Measurements from ENCODE around the gene ARMC7.
"Not testable (repeated sequence)": the region's sequence is repeated elsewhere in the genome, so short reads cannot be mapped to it uniquely, and the experiment has no call there.

The ARMC7 gene

GRCh38 chr17:75133001-75133400, 23.2 kb downstream of the ARMC7 start:
- H3K9me3 ChIP-seq (ENCODE audit: control insufficient read depth in 5 of 5, low read length in 5 of 5): no peaks in the 10 kb centered on the region
- no peak overlapping the region for H3K4me3 ChIP-seq (ENCODE audit: low read depth in 1 of 5, low read length in 5 of 5)
- no peak overlapping the region for H3K9ac ChIP-seq (ENCODE audit: low read length in 5 of 5)
- H3K27ac ChIP-seq (ENCODE audit: low read depth, low read length): no peak overlapping the region
- H3K36me3 ChIP-seq (ENCODE audit: control insufficient read depth in 5 of 5, insufficient read depth in 5 of 5, low read length in 5 of 5): peaks cover 0 to 25% (median 12%) of the 10 kb centered on the region in 5 donors
- no peaks in the 10 kb centered on the region for H3K27me3 ChIP-seq (ENCODE audit: control insufficient read depth in 5 of 5, insufficient read depth in 4 of 5, low read length in 5 of 5)
- peaks cover 0 to 21% (median 18%) of the 10 kb centered on the region in 5 donors for H3K4me1 ChIP-seq (ENCODE audit: control insufficient read depth in 5 of 5, insufficient read depth in 5 of 5, low read length in 5 of 5)

GRCh38 chr17:75133607-75134347, 24.0 kb downstream of the ARMC7 start:
- Histone ChIP-seq H3K4me1 (ENCODE audit: control insufficient read depth in 5 of 5, insufficient read depth in 5 of 5, low read length in 5 of 5) (peaks cover 0 to 21% (median 18%) of the 10 kb centered on the region in 5 donors), H3K36me3 (ENCODE audit: control insufficient read depth in 5 of 5, insufficient read depth in 5 of 5, low read length in 5 of 5) (peaks cover 0 to 21% (median 12%) of the 10 kb centered on the region in 5 donors)
- not testable (repeated sequence) for H3K27ac ChIP-seq (ENCODE audit: low read depth, low read length); H3K9me3 ChIP-seq (ENCODE audit: control insufficient read depth in 5 of 5, low read length in 5 of 5); H3K4me3 ChIP-seq (ENCODE audit: low read depth in 1 of 5, low read length in 5 of 5); H3K27me3 ChIP-seq (ENCODE audit: control insufficient read depth in 5 of 5, insufficient read depth in 4 of 5, low read length in 5 of 5); H3K9ac ChIP-seq (ENCODE audit: low read length in 5 of 5)

- Histone ChIP-seq H3K27me3 (ENCODE audit: control insufficient read depth in 5 of 5, insufficient read depth in 4 of 5, low read length in 5 of 5) (no peaks in the 10 kb centered on the region), H3K36me3 (ENCODE audit: control insufficient read depth in 5 of 5, insufficient read depth in 5 of 5, low read length in 5 of 5) (peaks cover 0 to 6% (median 0%) of the 10 kb centered on the region in 5 donors), H3K9me3 (ENCODE audit: control insufficient read depth in 5 of 5, low read length in 5 of 5) (no peaks in the 10 kb centered on the region), H3K4me3 (ENCODE audit: low read depth in 1 of 5, low read length in 5 of 5) (no peak overlapping the region), H3K9ac (ENCODE audit: low read length in 5 of 5) (no peak overlapping the region), H3K4me1 (ENCODE audit: control insufficient read depth in 5 of 5, insufficient read depth in 5 of 5, low read length in 5 of 5) (peaks cover 0 to 17% (median 14%) of the 10 kb centered on the region in 5 donors), H3K27ac (ENCODE audit: low read depth, low read length) (no peak overlapping the region)
These were observed 25.7 kb downstream of the ARMC7 start for GRCh38 chr17:75135452-75135851.

DNA sequence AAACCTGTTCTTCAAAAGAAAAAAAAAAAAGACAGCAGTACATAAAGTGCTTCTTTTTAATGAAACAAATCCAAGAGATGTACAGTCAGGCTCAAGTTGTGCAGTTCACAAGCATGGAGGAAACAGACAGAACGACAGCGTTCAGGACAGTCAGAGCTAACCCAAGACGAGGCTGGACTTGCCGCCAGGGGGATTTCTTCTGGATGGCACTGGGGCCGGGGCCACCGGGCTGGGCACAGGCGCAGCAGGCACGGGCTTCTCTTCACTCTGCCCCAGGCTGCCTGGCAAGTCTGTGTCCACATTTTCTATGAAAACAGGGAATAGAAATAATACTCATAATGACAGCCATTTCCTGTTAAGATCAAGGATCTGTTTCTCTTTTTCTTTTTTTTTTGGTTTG, 26.2 kb downstream of the ARMC7 start:
- Histone ChIP-seq H3K9ac (ENCODE audit: low read length in 5 of 5) (no peak overlapping the region), H3K27ac (ENCODE audit: low read depth, low read length) (no peak overlapping the region), H3K9me3 (ENCODE audit: control insufficient read depth in 5 of 5, low read length in 5 of 5) (no peaks in the 10 kb centered on the region), H3K4me3 (ENCODE audit: low read depth in 1 of 5, low read length in 5 of 5) (no peak overlapping the region), H3K4me1 (ENCODE audit: control insufficient read depth in 5 of 5, insufficient read depth in 5 of 5, low read length in 5 of 5) (peaks cover 0 to 12% (median 9%) of the 10 kb centered on the region in 5 donors), H3K27me3 (ENCODE audit: control insufficient read depth in 5 of 5, insufficient read depth in 4 of 5, low read length in 5 of 5) (no peaks in the 10 kb centered on the region), H3K36me3 (ENCODE audit: control insufficient read depth in 5 of 5, insufficient read depth in 5 of 5, low read length in 5 of 5) (peaks cover 0 to 8% (median 0%) of the 10 kb centered on the region in 5 donors)

GRCh38 chr17:75137762-75138161, 28.0 kb downstream of the ARMC7 start:
- not testable (repeated sequence) for H3K9ac ChIP-seq (ENCODE audit: low read length in 5 of 5); H3K27ac ChIP-seq (ENCODE audit: low read depth, low read length); H3K4me3 ChIP-seq (ENCODE audit: low read depth in 1 of 5, low read length in 5 of 5); H3K9me3 ChIP-seq (ENCODE audit: control insufficient read depth in 5 of 5, low read length in 5 of 5); H3K27me3 ChIP-seq (ENCODE audit: control insufficient read depth in 5 of 5, insufficient read depth in 4 of 5, low read length in 5 of 5); H3K4me1 ChIP-seq (ENCODE audit: control insufficient read depth in 5 of 5, insufficient read depth in 5 of 5, low read length in 5 of 5)
- H3K36me3 ChIP-seq (ENCODE audit: control insufficient read depth in 5 of 5, insufficient read depth in 5 of 5, low read length in 5 of 5): peaks cover 0 to 11% (median 0%) of the 10 kb centered on the region in 5 donors

DNA sequence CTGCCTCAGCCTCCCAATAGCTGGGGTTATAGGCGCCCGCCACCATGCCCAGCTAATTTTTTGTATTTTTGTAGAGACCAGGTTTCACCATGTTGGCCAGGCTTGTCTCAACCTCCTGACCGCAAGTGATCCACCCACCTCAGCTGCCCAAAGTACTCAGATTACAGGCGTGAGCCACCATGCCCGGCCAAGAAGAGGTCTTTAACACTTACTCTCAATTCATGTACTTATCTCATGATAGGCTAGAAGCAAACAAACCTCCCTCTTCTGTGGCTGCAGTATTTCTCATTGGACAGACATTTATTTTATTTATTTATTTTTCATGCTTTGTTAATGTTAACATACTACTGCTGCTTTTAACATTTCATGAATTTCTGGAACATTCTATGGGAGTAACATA, 28.8 kb downstream of the ARMC7 start:
- Histone ChIP-seq H3K36me3 (ENCODE audit: control insufficient read depth in 5 of 5, insufficient read depth in 5 of 5, low read length in 5 of 5) (peaks cover 0 to 11% (median 0%) of the 10 kb centered on the region in 5 donors), H3K4me3 (ENCODE audit: low read depth in 1 of 5, low read length in 5 of 5) (no peak overlapping the region), H3K9me3 (ENCODE audit: control insufficient read depth in 5 of 5, low read length in 5 of 5) (no peaks in the 10 kb centered on the region), H3K4me1 (ENCODE audit: control insufficient read depth in 5 of 5, insufficient read depth in 5 of 5, low read length in 5 of 5) (no peaks in the 10 kb centered on the region), H3K9ac (ENCODE audit: low read length in 5 of 5) (no peak overlapping the region), H3K27ac (ENCODE audit: low read depth, low read length) (no peak overlapping the region), H3K27me3 (ENCODE audit: control insufficient read depth in 5 of 5, insufficient read depth in 4 of 5, low read length in 5 of 5) (no peaks in the 10 kb centered on the region)

GRCh38 chr17:75142236-75142971, 32.6 kb downstream of the ARMC7 start:
- Histone ChIP-seq H3K36me3 (ENCODE audit: control insufficient read depth in 5 of 5, insufficient read depth in 5 of 5, low read length in 5 of 5) (peaks cover 4 to 33% (median 10%) of the 10 kb centered on the region in 5 donors), H3K4me3 (ENCODE audit: low read depth in 1 of 5, low read length in 5 of 5) (no peak overlapping the region), H3K27ac (ENCODE audit: low read depth, low read length) (no peak overlapping the region), H3K4me1 (ENCODE audit: control insufficient read depth in 5 of 5, insufficient read depth in 5 of 5, low read length in 5 of 5) (no peaks in the 10 kb centered on the region), H3K27me3 (ENCODE audit: control insufficient read depth in 5 of 5, insufficient read depth in 4 of 5, low read length in 5 of 5) (no peaks in the 10 kb centered on the region), H3K9me3 (ENCODE audit: control insufficient read depth in 5 of 5, low read length in 5 of 5) (no peaks in the 10 kb centered on the region), H3K9ac (ENCODE audit: low read length in 5 of 5) (no peak overlapping the region)

- no peak overlapping the region for H3K4me3 ChIP-seq (ENCODE audit: low read depth in 1 of 5, low read length in 5 of 5)
- H3K4me1 ChIP-seq (ENCODE audit: control insufficient read depth in 5 of 5, insufficient read depth in 5 of 5, low read length in 5 of 5): no peaks in the 10 kb centered on the region
- H3K9ac ChIP-seq (ENCODE audit: low read length in 5 of 5): no peak overlapping the region
- H3K36me3 ChIP-seq (ENCODE audit: control insufficient read depth in 5 of 5, insufficient read depth in 5 of 5, low read length in 5 of 5): peaks cover 4 to 36% (median 14%) of the 10 kb centered on the region in 5 donors
- H3K27ac ChIP-seq (ENCODE audit: low read depth, low read length): no peak overlapping the region
- H3K9me3 ChIP-seq (ENCODE audit: control insufficient read depth in 5 of 5, low read length in 5 of 5): no peaks in the 10 kb centered on the region
- no peaks in the 10 kb centered on the region for H3K27me3 ChIP-seq (ENCODE audit: control insufficient read depth in 5 of 5, insufficient read depth in 4 of 5, low read length in 5 of 5)
These were observed 35.2 kb downstream of the ARMC7 start for GRCh38 chr17:75144816-75145512.

DNA sequence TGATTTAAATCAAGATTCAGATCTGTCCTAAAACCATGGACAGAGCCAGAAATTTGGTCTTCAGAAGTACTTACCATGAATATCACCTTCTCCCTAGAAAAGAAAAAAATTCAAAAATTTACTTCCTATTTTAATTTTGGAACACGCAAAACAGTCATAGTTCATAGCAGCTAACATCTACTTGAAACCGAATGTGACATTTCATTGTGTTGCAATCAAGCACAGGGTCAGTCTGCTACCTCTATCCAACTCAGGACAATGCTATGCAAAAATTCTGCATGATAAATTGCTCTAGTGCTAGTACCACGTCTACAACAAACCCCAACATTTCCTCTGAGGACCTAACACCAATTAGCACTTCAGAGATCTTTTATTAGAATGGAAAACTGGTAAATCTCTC, 36.8 kb downstream of the ARMC7 start:
- Histone ChIP-seq H3K4me1 (ENCODE audit: control insufficient read depth in 5 of 5, insufficient read depth in 5 of 5, low read length in 5 of 5) (no peaks in the 10 kb centered on the region), H3K36me3 (ENCODE audit: control insufficient read depth in 5 of 5, insufficient read depth in 5 of 5, low read length in 5 of 5) (peaks cover 4 to 30% (median 14%) of the 10 kb centered on the region in 5 donors), H3K27me3 (ENCODE audit: control insufficient read depth in 5 of 5, insufficient read depth in 4 of 5, low read length in 5 of 5) (no peaks in the 10 kb centered on the region), H3K9ac (ENCODE audit: low read length in 5 of 5) (no peak overlapping the region), H3K9me3 (ENCODE audit: control insufficient read depth in 5 of 5, low read length in 5 of 5) (no peaks in the 10 kb centered on the region), H3K27ac (ENCODE audit: low read depth, low read length) (no peak overlapping the region), H3K4me3 (ENCODE audit: low read depth in 1 of 5, low read length in 5 of 5) (no peak overlapping the region)
